ENCODE results near the gene AGAP1. TPM values are rescaled to one million over a fixed set of nuclear protein-coding genes. Genes with fewer than 3 reads are reported as not detected.

Gene AGAP1
- total and polyA plus RNA-seq, 4 donors: 2.0 to 8.5 (median 5.4) TPM

GRCh38 chr2:235707411-235708096, 213.7 kb downstream of the AGAP1 start:
- no peak for DNase-seq (ENCODE audit: low spot score)
- WGBS: 96% methylated on average over 18 of the region's 18 CpGs
- Histone ChIP-seq H3K4me1 (ENCODE audit: control insufficient read depth in 4 of 4, insufficient read depth in 4 of 4, low read length in 3 of 4) (no peaks in the 10 kb centered on the region), H3K36me3 (ENCODE audit: control insufficient read depth in 4 of 4, insufficient read depth in 3 of 4, low read depth in 1 of 4, low read length in 3 of 4) (no peaks in the 10 kb centered on the region), H3K4me3 (ENCODE audit: low read depth in 1 of 3, low read length in 3 of 3) (no peak overlapping the region), H3K27me3 (ENCODE audit: control insufficient read depth in 4 of 4, insufficient read depth in 4 of 4, low read length in 3 of 4) (no peaks in the 10 kb centered on the region), H3K9me3 (ENCODE audit: control insufficient read depth in 4 of 4, low read length in 3 of 4) (no peaks in the 10 kb centered on the region), H3K27ac (ENCODE audit: low read depth in 1 of 2, low read length in 2 of 2) (no peak overlapping the region), H3K9ac (ENCODE audit: low read depth in 1 of 2, low read length in 2 of 2) (no peak overlapping the region)
- no peak for TF ChIP-seq REST (IDR thresholded peaks at IDR 0.05)
- TF ChIP-seq CTCF (IDR thresholded peaks at IDR 0.05; ENCODE audit: low read depth, low read length, missing input control): no peak
- TF ChIP-seq HNF4G (IDR thresholded peaks at IDR 0.05): no peak

GRCh38 chr2:235709124-235709813, 215.4 kb downstream of the AGAP1 start:
- DNase-seq (ENCODE audit: low spot score): no peak
- no peak overlapping the region for H3K27ac ChIP-seq (ENCODE audit: low read depth in 1 of 2, low read length in 2 of 2)
- WGBS: 88% methylated on average over 14 of the region's 14 CpGs
- TF ChIP-seq TAF1 (conservative IDR thresholded peaks at IDR 0.05) (no peak), SP1 (IDR thresholded peaks at IDR 0.05) (no peak), CTCF (IDR thresholded peaks at IDR 0.05; ENCODE audit: low read depth, low read length, missing input control) (no peak), GABPA (IDR thresholded peaks at IDR 0.05 in 1 of 2, conservative IDR thresholded peaks at IDR 0.05 in 1 of 2) (no peak), RXRA (IDR thresholded peaks at IDR 0.05) (no peak), ATF3 (IDR thresholded peaks at IDR 0.05) (no peak), YY1 (IDR thresholded peaks at IDR 0.05) (no peak), FOXA2 (IDR thresholded peaks at IDR 0.05) (no peak), EGR1 (IDR thresholded peaks at IDR 0.05; ENCODE audit: low read depth in 2 of 2) (no peak), JUND (IDR thresholded peaks at IDR 0.05) (no peak), ZBTB33 (IDR thresholded peaks at IDR 0.05) (no peak), HNF4A (conservative IDR thresholded peaks at IDR 0.05) (no peak), REST (IDR thresholded peaks at IDR 0.05) (no peak), NR2F2 (IDR thresholded peaks at IDR 0.05) (no peak), MAX (IDR thresholded peaks at IDR 0.05) (no peak), HNF4G (IDR thresholded peaks at IDR 0.05) (no peak), FOXA1 (IDR thresholded peaks at IDR 0.05) (no peak)

More at GRCh38 chr2:235709124-235709813, 215.4 kb downstream of the AGAP1 start:
- H3K4me3 ChIP-seq (ENCODE audit: low read depth in 1 of 3, low read length in 3 of 3): no peak overlapping the region
- H3K36me3 ChIP-seq (ENCODE audit: control insufficient read depth in 4 of 4, insufficient read depth in 3 of 4, low read depth in 1 of 4, low read length in 3 of 4): no peaks in the 10 kb centered on the region
- no peaks in the 10 kb centered on the region for H3K9me3 ChIP-seq (ENCODE audit: control insufficient read depth in 4 of 4, low read length in 3 of 4)
- H3K9ac ChIP-seq (ENCODE audit: low read depth in 1 of 2, low read length in 2 of 2): no peak overlapping the region
- H3K27me3 ChIP-seq (ENCODE audit: control insufficient read depth in 4 of 4, insufficient read depth in 4 of 4, low read length in 3 of 4): no peaks in the 10 kb centered on the region
- H3K4me1 ChIP-seq (ENCODE audit: control insufficient read depth in 4 of 4, insufficient read depth in 4 of 4, low read length in 3 of 4): no peaks in the 10 kb centered on the region

All from liver (tissue), 9 donors.